Activated gamma-delta T cell (primary cell): Measurements from ENCODE around the gene LDLRAD4.

ENCODE experiments used
- DNase-seq: peaks from one replicate; lab custom pipeline; 2025; lab: John Stamatoyannopoulos, UW

Gene LDLRAD4

GRCh38 chr18:13446610-13447461 is 228.3 kb downstream of the LDLRAD4 start:
- DNase-seq = no peak

GRCh38 chr18:13447621-13448334 is 229.2 kb downstream of the LDLRAD4 start:
- no peak for DNase-seq

GRCh38 chr18:13448335-13448795 is 229.8 kb downstream of the LDLRAD4 start:
- no peak for DNase-seq

GRCh38 chr18:13449651-13450050 is 231.1 kb downstream of the LDLRAD4 start:
- DNase-seq = no peak

- DNase-seq = no peak
Measured at GRCh38 chr18:13450289-13451212, 232.0 kb downstream of the LDLRAD4 start.

GRCh38 chr18:13451213-13451540 is 232.6 kb downstream of the LDLRAD4 start:
- no peak for DNase-seq

GRCh38 chr18:13451661-13452387 is 233.3 kb downstream of the LDLRAD4 start:
- DNase-seq = no peak

GRCh38 chr18:13452388-13452811 is 233.8 kb downstream of the LDLRAD4 start:
- DNase-seq = no peak

GRCh38 chr18:13452871-13453680 is 234.5 kb downstream of the LDLRAD4 start:
- DNase-seq = no peak

GRCh38 chr18:13453714-13454113 is 235.2 kb downstream of the LDLRAD4 start:
- DNase-seq = no peak

GRCh38 chr18:13454363-13455150 is 236.0 kb downstream of the LDLRAD4 start:
- DNase-seq = no peak

GRCh38 chr18:13455471-13455870 is 236.9 kb downstream of the LDLRAD4 start:
- no peak for DNase-seq

GRCh38 chr18:13455960-13456481 is 237.5 kb downstream of the LDLRAD4 start:
- no peak for DNase-seq

- DNase-seq = no peak
Measured at GRCh38 chr18:13456736-13457271, 238.2 kb downstream of the LDLRAD4 start.

GRCh38 chr18:13457327-13457726 is 238.8 kb downstream of the LDLRAD4 start:
- no peak for DNase-seq

GRCh38 chr18:13460946-13461345 is 242.4 kb downstream of the LDLRAD4 start:
- DNase-seq = no peak

- no peak for DNase-seq
Measured at GRCh38 chr18:13461469-13461868, 242.9 kb downstream of the LDLRAD4 start.

GRCh38 chr18:13461936-13462335 is 243.4 kb downstream of the LDLRAD4 start:
- no peak for DNase-seq

- no peak for DNase-seq
Measured at GRCh38 chr18:13462686-13463085, 244.1 kb downstream of the LDLRAD4 start.
